ENCODE results near the gene COL6A1. TPM values are rescaled to one million over a fixed set of nuclear protein-coding genes. Genes with fewer than 3 reads are reported as not detected.
A peak's percentile ranks its signal among the peaks of the same experiment; 100 is the strongest.

COL6A1 gene
- total RNA-seq, 1 experiment from 2014 or later: 193 TPM

DNA sequence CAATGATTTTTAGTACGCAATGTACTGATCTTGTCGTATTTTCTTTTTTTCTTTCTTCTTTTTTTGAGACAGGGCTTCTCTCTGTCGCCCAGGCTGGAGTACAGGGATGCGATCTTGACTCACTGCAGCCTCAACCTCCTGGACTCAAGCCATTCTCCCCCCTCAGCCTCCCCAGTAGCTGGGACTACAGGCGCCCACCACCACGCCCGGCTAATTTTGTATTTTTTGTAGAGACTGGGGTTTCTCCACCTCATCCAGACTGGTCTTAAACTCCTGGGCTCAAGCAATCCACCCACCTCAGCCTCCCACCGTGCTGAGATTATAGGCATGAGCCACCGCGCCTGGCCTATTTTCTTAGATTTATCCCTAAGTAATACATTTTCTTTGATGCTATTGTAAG, 72.5 kb downstream of the COL6A1 start:
- H2AK5ac ChIP-seq (ENCODE audit: insufficient read length, low read length): no peak overlapping the region
- no peak overlapping the region for H4K5ac ChIP-seq (ENCODE audit: insufficient read length, low read depth, low read length)
- no peak overlapping the region for H3K56ac ChIP-seq (ENCODE audit: insufficient read length, low read depth, low read length)
- Mint-ChIP-seq H3K27ac (peak overlapping the region in 1 of 3 experiments; percentile 32; a peak in 1 of 7 replicates), H3K36me3 (ENCODE audit: insufficient read depth in 1 of 3, low read depth in 3 of 3) (peaks cover 0 to 5% (median 4%) of the 10 kb centered on the region in 3 experiments; a peak in 4 of 7 replicates), H3K27me3 (ENCODE audit: low read depth) (peaks cover 6% of the 10 kb centered on the region), H3K4me3 (no peak overlapping the region; a peak in 1 of 5 replicates), H3K4me1 (peaks cover 4 to 6% of the 10 kb centered on the region in 2 experiments), H3K9me3 (peaks cover 8 to 12% of the 10 kb centered on the region in 2 experiments)
- no peak overlapping the region for H3K4ac ChIP-seq (ENCODE audit: low read depth, low read length)
- no peak overlapping the region for H2AFZ ChIP-seq (ENCODE audit: low read length)
- H2BK15ac ChIP-seq (ENCODE audit: low read depth, low read length): no peak overlapping the region
- H2BK5ac ChIP-seq (ENCODE audit: insufficient read length, low read length): no peak overlapping the region
- H4K8ac ChIP-seq (replicated peaks; ENCODE audit: insufficient read length, low read depth, low read length): no peak overlapping the region
- no peak overlapping the region for H2BK12ac ChIP-seq (ENCODE audit: insufficient read length, low read depth, low read length)
- H4K91ac ChIP-seq (ENCODE audit: insufficient read length, low read depth, low read length): no peak overlapping the region
- no peak overlapping the region for H2BK20ac ChIP-seq (ENCODE audit: low read depth, low read length, poor library complexity, severe bottlenecking)
- H3K23me2 ChIP-seq (ENCODE audit: insufficient read length, low read depth, low read length, poor library complexity, severe bottlenecking): no peaks in the 10 kb centered on the region
- H2BK120ac ChIP-seq (ENCODE audit: low read depth, low read length, poor library complexity, severe bottlenecking): no peak overlapping the region
- H3T11ph ChIP-seq (ENCODE audit: low read length): no peak overlapping the region
- no peak overlapping the region for H3K4me2 ChIP-seq (ENCODE audit: insufficient read depth, insufficient read length, low read length)
- H4K20me1 ChIP-seq (ENCODE audit: control insufficient read depth, insufficient read depth, insufficient read length): peaks cover 2% of the 10 kb centered on the region
- H3K9me3 ChIP-seq (ENCODE audit: control insufficient read depth, low read depth, low read length): no peaks in the 10 kb centered on the region
- no peak overlapping the region for H3K14ac ChIP-seq (ENCODE audit: insufficient read depth, low read length)
- H3K27ac ChIP-seq (ENCODE audit: insufficient read length, low read depth, low read length): no peak overlapping the region
- no peaks in the 10 kb centered on the region for H3K79me1 ChIP-seq (ENCODE audit: insufficient read depth, low read depth, low read length, poor library complexity, severe bottlenecking)
- H3K27me3 ChIP-seq (ENCODE audit: insufficient read depth, low read length): no peaks in the 10 kb centered on the region
- no peak for DNase-seq
- no CpG with 5 or more reads among the region's 10 CpGs for WGBS (ENCODE audit: extremely low coverage, insufficient read length, low lambda C conversion rate)
- H3K23ac ChIP-seq (ENCODE audit: insufficient read length, low read depth, low read length): no peak overlapping the region
- H3K79me2 ChIP-seq (ENCODE audit: insufficient read depth, low read length): no peaks in the 10 kb centered on the region
- no peak overlapping the region for H3K18ac ChIP-seq (ENCODE audit: insufficient read length, low read depth, low read length)
- H3K9ac ChIP-seq (ENCODE audit: extremely low read depth, insufficient read length, low read length): no peak overlapping the region
- no peak for TF ChIP-seq CTCF (conservative IDR thresholded peaks at IDR 0.05)
- H3K4me1 ChIP-seq (ENCODE audit: insufficient read depth, low read length): no peaks in the 10 kb centered on the region; the same call in 1 of the 2 replicates
